HG02938 (cell line): ENCODE measurements around the gene DLG1.
A peak's percentile ranks its signal among the peaks of the same experiment; 100 is the strongest.

Experiments
- ATAC-seq: cut with Tn5 transposase; IDR thresholded peaks from one replicate; pipeline ENCODE4 v1.9.1; 2021; ENCODE audit warnings: mild to moderate bottlenecking, moderate library complexity; ENCODE audit not compliant: unreplicated experiment

Gene DLG1

GRCh38 chr3:197320582-197320981 lies 22.2 kb upstream of the DLG1 start:
- no peak for ATAC-seq

- ATAC-seq, result no peak
Observed at GRCh38 chr3:197317250-197317963, 19.0 kb upstream of the DLG1 start.

- no peak for ATAC-seq
Observed at GRCh38 chr3:197312431-197312830, 14.0 kb upstream of the DLG1 start.

GRCh38 chr3:197311591-197311990 lies 13.2 kb upstream of the DLG1 start:
- no peak for ATAC-seq

GRCh38 chr3:197309528-197310361 lies 11.3 kb upstream of the DLG1 start:
- ATAC-seq, result no peak

- ATAC-seq, result no peak
Observed at GRCh38 chr3:197308591-197308990, 10.2 kb upstream of the DLG1 start.

- no peak for ATAC-seq
Observed at GRCh38 chr3:197306374-197307086, 8.1 kb upstream of the DLG1 start.

- peak; percentile 86 for ATAC-seq
Observed at GRCh38 chr3:197305854-197306253, 7.4 kb upstream of the DLG1 start.

- no peak for ATAC-seq
Observed at GRCh38 chr3:197303452-197303851, 5.0 kb upstream of the DLG1 start.

GRCh38 chr3:197302696-197303341 lies 4.4 kb upstream of the DLG1 start:
- ATAC-seq, result no peak

GRCh38 chr3:197302033-197302432 lies 3.6 kb upstream of the DLG1 start:
- no peak for ATAC-seq

GRCh38 chr3:197300361-197300760 lies 1.9 kb upstream of the DLG1 start:
- no peak for ATAC-seq

- ATAC-seq, result no peak
Observed at GRCh38 chr3:197298945-197299854, 788 bp upstream of the DLG1 start.

GRCh38 chr3:197297476-197298340 lies 704 bp downstream of the DLG1 start:
- peak; percentile 58 for ATAC-seq

- ATAC-seq, result no peak
Observed at GRCh38 chr3:197297002-197297401, 1.4 kb downstream of the DLG1 start.

GRCh38 chr3:197296545-197296944 lies 1.9 kb downstream of the DLG1 start:
- no peak for ATAC-seq

- ATAC-seq, result no peak
Observed at GRCh38 chr3:197295871-197296270, 2.5 kb downstream of the DLG1 start.

GRCh38 chr3:197293605-197294237 lies 4.7 kb downstream of the DLG1 start:
- ATAC-seq, result no peak

GRCh38 chr3:197292648-197293047 lies 5.8 kb downstream of the DLG1 start:
- no peak for ATAC-seq
